Endothelial cell of umbilical vein (primary cell): ENCODE measurements around the gene FOXP1. TPM values are rescaled to one million over a fixed set of nuclear protein-coding genes. Genes with fewer than 3 reads are reported as not detected.

Source experiments
- BruUV-seq: library from RNA; stranded (reverse); fragments of 400-500 nt; replicated peaks from 2 replicates; lab custom pipeline; 2021; lab: Mats Ljungman, UMichigan
- CTCF ChIA-PET: fragments of 300-600, 350-600 bp; sonication (Branson Sonifier 250); formaldehyde crosslinking; loops from one replicate; lab custom pipeline; 2021; ENCODE audit warnings: antibody characterized with exemption, inconsistent platforms; lab: Charles Lee
- POLR2A ChIA-PET: fragments of 300-600, 350-600 bp; sonication (Branson Sonifier 250); formaldehyde crosslinking; loops from one replicate; lab custom pipeline; 2021; ENCODE audit warnings: antibody characterized with exemption, inconsistent platforms; lab: Charles Lee
- DNase-seq: peaks from one replicate; pipeline ENCODE4 v3.0.0-alpha.2; 2011; ENCODE audit warnings: low read depth, low spot score
- FAIRE-seq: peaks from 2 replicates; lab custom pipeline; 2011; peaks lifted over from hg19 to GRCh38; lab: Jason Lieb, UNC
- H2AFZ ChIP-seq: 2 replicates; pipeline ENCODE4 v1.6.0; 2012; ENCODE audit warnings: low read depth, low read length, control low read depth, inconsistent platforms
- H3K27ac ChIP-seq: 2 replicates; pipeline ENCODE4 v1.5.1; 2011; ENCODE audit warnings: low read depth, mild to moderate bottlenecking, control low read depth, low read length, moderate library complexity; ENCODE audit not compliant: insufficient read depth
- H3K27me3 ChIP-seq, 2 experiments: 2 replicates each; pipeline versions ENCODE4 v1.6.0 to v1.6.1; 2011; ENCODE audit warnings: low read length in 2 of 2, mixed read lengths in 1 of 2; ENCODE audit not compliant: control insufficient read depth in 2 of 2, insufficient read depth in 2 of 2
- H3K36me3 ChIP-seq, 2 experiments: 2 replicates in 1 of 2; 3 replicates in 1 of 2; pipeline ENCODE4 v1.5.1; 2011; ENCODE audit warnings: low read length in 2 of 2, mild to moderate bottlenecking in 1 of 2, moderate library complexity in 1 of 2; ENCODE audit not compliant: control insufficient read depth in 2 of 2, insufficient read depth in 2 of 2; ENCODE audit errors: extremely low read depth in 1 of 2
- H3K4me1 ChIP-seq: 3 replicates; pipeline ENCODE4 v1.5.1; 2011; ENCODE audit warnings: mild to moderate bottlenecking, low read length; ENCODE audit not compliant: control insufficient read depth, insufficient read depth; ENCODE audit errors: extremely low read depth
- H3K4me2 ChIP-seq: 2 replicates; pipeline ENCODE4 v1.6.1; 2011; ENCODE audit warnings: low read length, control low read depth, mixed read lengths; ENCODE audit not compliant: insufficient read depth
- H3K4me3 ChIP-seq, 3 experiments: fragments of 200-600 bp in 1 of 3; sonication (generic), shearing (Covaris generic) in 1 of 3; replicated peaks in 1 of 3; 2 replicates each; pipeline ENCODE4 v1.5.1; 2011 to 2016; ENCODE audit warnings: control low read depth in 3 of 3, low read length in 3 of 3, mild to moderate bottlenecking in 2 of 3, inconsistent platforms in 1 of 3, low read depth in 1 of 3, moderate library complexity in 1 of 3; ENCODE audit not compliant: insufficient read depth in 1 of 3
- H3K79me2 ChIP-seq: 2 replicates; pipeline ENCODE4 v1.6.0; 2012; ENCODE audit warnings: low read length, inconsistent platforms; ENCODE audit not compliant: control insufficient read depth, insufficient read depth
- H3K9ac ChIP-seq: replicated peaks from 2 replicates; pipeline ENCODE3; 2011; ENCODE audit warnings: low read length, control low read depth; ENCODE audit not compliant: insufficient read depth; ENCODE audit errors: extremely low read depth
- H3K9me1 ChIP-seq: replicated peaks from 3 replicates; pipeline ENCODE4 v1.6.0; 2011; ENCODE audit warnings: mild to moderate bottlenecking, low read length; ENCODE audit not compliant: control insufficient read depth, insufficient read depth; ENCODE audit errors: extremely low read depth
- H3K9me3 ChIP-seq: replicated peaks from 2 replicates; pipeline ENCODE4 v1.5.1; 2012; ENCODE audit warnings: low read length, inconsistent platforms; ENCODE audit not compliant: control insufficient read depth, insufficient read depth
- H4K20me1 ChIP-seq: replicated peaks from 2 replicates; pipeline ENCODE3; 2011; ENCODE audit warnings: mild to moderate bottlenecking, low read length; ENCODE audit not compliant: control insufficient read depth, insufficient read depth; ENCODE audit errors: extremely low read depth
- CTCF ChIP-seq, 2 donors: IDR thresholded peaks; 1 replicate in 1 of 2; 2 replicates in 1 of 2; pipeline ENCODE4 v1.5.1; 2011; ENCODE audit warnings: low read length in 2 of 2, mild to moderate bottlenecking in 2 of 2, moderate library complexity in 2 of 2, control low read depth in 1 of 2, inconsistent platforms in 1 of 2, low read depth in 1 of 2; ENCODE audit not compliant: insufficient read depth in 1 of 2; ENCODE audit errors: extremely low read depth in 1 of 2
- EZH2 ChIP-seq: IDR thresholded peaks from 2 replicates; pipeline ENCODE4 v1.6.1; 2012; ENCODE audit warnings: borderline replicate concordance, low read depth, mild to moderate bottlenecking, moderate library complexity, low read length, inconsistent platforms; ENCODE audit not compliant: severe bottlenecking
- FOS ChIP-seq: IDR thresholded peaks from 2 replicates; pipeline ENCODE4 v1.6.1; 2011; ENCODE audit warnings: mild to moderate bottlenecking, low read length, moderate library complexity, borderline replicate concordance; ENCODE audit not compliant: insufficient read depth
- GATA2 ChIP-seq: IDR thresholded peaks from 2 replicates; pipeline ENCODE4 v1.7.0; 2011; ENCODE audit warnings: low read depth, mild to moderate bottlenecking, moderate library complexity, mixed read lengths, low read length; ENCODE audit not compliant: insufficient read length, insufficient read depth
- JUN ChIP-seq: IDR thresholded peaks from 2 replicates; pipeline ENCODE4 v1.6.1; 2011; ENCODE audit warnings: borderline replicate concordance, low read depth; ENCODE audit not compliant: insufficient read length, insufficient read depth
- MAX ChIP-seq: IDR thresholded peaks from 2 replicates; pipeline ENCODE4 v1.6.1; 2011; ENCODE audit not compliant: insufficient read depth, insufficient read length
- MYC ChIP-seq: IDR thresholded peaks from one replicate; pipeline ENCODE4 v1.6.1; 2011; ENCODE audit warnings: mild to moderate bottlenecking, low read depth, low read length
- POLR2A ChIP-seq: IDR thresholded peaks from 2 replicates; pipeline ENCODE4 v1.6.1; 2012; ENCODE audit warnings: low read depth, mild to moderate bottlenecking, control low read depth, low read length
- POLR2AphosphoS5 ChIP-seq: IDR thresholded peaks from 2 replicates; pipeline ENCODE4 v1.6.1; 2012; ENCODE audit warnings: low read depth, mild to moderate bottlenecking, control low read depth, low read length, moderate library complexity; ENCODE audit not compliant: insufficient read depth
- dilution Hi-C: fragments of 300-500 bp; cut with MboI; formaldehyde crosslinking; loops from one replicate; pipeline ENCODE4 v1.15.0; 2019; ENCODE audit warnings: low sequenced_read_pairs; ENCODE audit not compliant: extremely low pct_ligation_motif_present
- intact Hi-C: fragments of 100-400 bp; cut with micrococcal nuclease; formaldehyde crosslinking; loops from one replicate; pipeline ENCODE4 v1.10.0; 2022
- polyA plus RNA-seq, 4 experiments: library from polyadenylated mRNA; depleted of rRNA in 3 of 4; stranded (reverse) in 3 of 4; unstranded in 1 of 4; fragments of >200 nt; gene quantifications; 2 replicates each; pipeline versions ENCODE4 v1.2.1 to v1.2.3, GENCODE V29; 2011 to 2012; ENCODE audit warnings: missing spikeins in 1 of 4
- total RNA-seq: library from RNA; stranded (reverse); gene quantifications from 2 replicates; pipeline ENCODE4 v1.2.3, GENCODE V29; 2021

FOXP1 gene
- total and polyA plus RNA-seq, 2 donors (not counting 3 experiments of a cell fraction or from before 2014, with no cell fraction given): 41.0 to 107 TPM

- Histone ChIP-seq H2AFZ (no peak overlapping the region), H3K9ac (no peak overlapping the region), H3K4me3 (no peak overlapping the region), H3K9me1 (no peaks in the 10 kb centered on the region), H3K79me2 (no peaks in the 10 kb centered on the region), H3K27ac (no peak overlapping the region), H3K4me1 (no peaks in the 10 kb centered on the region), H3K9me3 (no peaks in the 10 kb centered on the region), H4K20me1 (no peaks in the 10 kb centered on the region), H3K36me3 (no peaks in the 10 kb centered on the region), H3K27me3 (no peaks in the 10 kb centered on the region), H3K4me2 (no peak overlapping the region)
- DNase-seq: no peak
- dilution Hi-C loops: no loop called here
- TF ChIP-seq POLR2AphosphoS5: no peak
- TF ChIP-seq CTCF (IDR thresholded peaks at IDR 0.05; ENCODE audit: extremely low read depth in 1 of 2, insufficient read depth in 1 of 2, low read depth in 1 of 2, low read length in 2 of 2): no peak
- no peak for TF ChIP-seq GATA2
- TF ChIP-seq JUN: no peak
- no peak for TF ChIP-seq MAX
- no peak for TF ChIP-seq EZH2
- TF ChIP-seq FOS: no peak
- TF ChIP-seq MYC: no peak
- TF ChIP-seq POLR2A: no peak
- no TSS peak for BruUV-seq
- intact Hi-C loops: no loop called here
- ChIA-PET POLR2A (no interaction called here), CTCF (interaction anchor here (0.9 kb wide), 1 partner anchor 17 kb away, joined by 3 read pairs; no protein-coding TSS in a partner anchor)
- no peak for FAIRE-seq
These were observed 288.6 kb downstream of the FOXP1 start for GRCh38 chr3:71294919-71295318.
